SK-N-SH (cell line): ENCODE measurements around the gene GLIS1. TPM values are rescaled to one million over a fixed set of nuclear protein-coding genes. Genes with fewer than 3 reads are reported as not detected.

Experiments
- CTCF ChIA-PET: fragments of 300-600, 350-600 bp; formaldehyde crosslinking; extraction: SDS; loops from one replicate; lab custom pipeline; 2021; lab: Yijun Ruan, JAX
- POLR2A ChIA-PET: fragments of 350-600 bp; sonication (Branson Sonifier 250); formaldehyde crosslinking; extraction: SDS; loops from one replicate; lab custom pipeline; 2020; ENCODE audit warnings: antibody characterized with exemption, inconsistent platforms; lab: Yijun Ruan, JAX
- DNase-seq: peaks from one replicate; pipeline ENCODE4 v3.0.0; 2012
- H2AFZ ChIP-seq: fragments of 200-600 bp; sonication (generic); 2 replicates; pipeline ENCODE4 v1.8.1; 2016; ENCODE audit warnings: antibody characterized with exemption, mild to moderate bottlenecking, low read depth
- H3F3A ChIP-seq: fragments of 200-600 bp; sonication (generic); replicated peaks from 2 replicates; pipeline ENCODE3; 2016; ENCODE audit warnings: antibody characterized with exemption, mild to moderate bottlenecking; ENCODE audit not compliant: insufficient read depth
- H3K27ac ChIP-seq, 2 experiments: fragments of 200-500 bp in 1 of 2; fragments of 200-600 bp in 1 of 2; sonication (Bioruptor generic) in 1 of 2; sonication (generic), shearing (Covaris generic) in 1 of 2; 2 replicates each; pipeline versions ENCODE4 v1.5.1 to v1.6.1; 2014 to 2016; ENCODE audit warnings: low read depth in 2 of 2, inconsistent platforms in 1 of 2, low read length in 1 of 2, mild to moderate bottlenecking in 1 of 2, mixed read lengths in 1 of 2
- H3K27me3 ChIP-seq: fragments of 200-600 bp; sonication (generic), shearing (Covaris generic); 2 replicates; pipeline ENCODE4 v1.6.1; 2016; ENCODE audit warnings: mixed run types; ENCODE audit not compliant: insufficient read depth
- H3K36me3 ChIP-seq, 2 experiments: fragments of 200-500 bp in 1 of 2; fragments of 200-600 bp in 1 of 2; sonication (Bioruptor generic) in 1 of 2; sonication (generic) in 1 of 2; replicated peaks in 1 of 2; 2 replicates each; pipeline versions ENCODE3 to v1.5.1; 2014 to 2016; ENCODE audit warnings: low read length in 1 of 2, mild to moderate bottlenecking in 1 of 2; ENCODE audit not compliant: insufficient read depth in 2 of 2, control insufficient read depth in 1 of 2
- H3K4me1 ChIP-seq, 2 experiments: fragments of 200-500 bp in 1 of 2; fragments of 200-600 bp in 1 of 2; sonication (Bioruptor generic) in 1 of 2; sonication (generic), shearing (Covaris generic) in 1 of 2; 2 replicates each; pipeline versions ENCODE4 v1.5.1 to v1.6.1; 2014 to 2016; ENCODE audit warnings: low read depth in 1 of 2, low read length in 1 of 2, mixed run types in 1 of 2; ENCODE audit not compliant: insufficient read depth in 2 of 2, control insufficient read depth in 1 of 2
- H3K4me2 ChIP-seq: fragments of 200-600 bp; sonication (generic), shearing (Covaris generic); 2 replicates; pipeline ENCODE4 v1.6.1; 2017; ENCODE audit warnings: mixed run types
- H3K4me3 ChIP-seq, 2 experiments: fragments of 200-500 bp in 1 of 2; fragments of 200-600 bp in 1 of 2; sonication (Bioruptor generic) in 1 of 2; sonication (generic), shearing (Covaris generic) in 1 of 2; 2 replicates each; pipeline versions ENCODE4 v1.5.1 to v1.8.1; 2014 to 2016; ENCODE audit warnings: low read depth in 2 of 2, inconsistent platforms in 1 of 2, low read length in 1 of 2, mild to moderate bottlenecking in 1 of 2, mixed read lengths in 1 of 2, moderate library complexity in 1 of 2
- H3K79me2 ChIP-seq: fragments of 200-600 bp; sonication (generic); 2 replicates; pipeline ENCODE4 v1.8.1; 2017; ENCODE audit warnings: mild to moderate bottlenecking; ENCODE audit not compliant: insufficient read depth
- H3K9ac ChIP-seq: fragments of 200-600 bp; sonication (generic); 2 replicates; pipeline ENCODE4 v1.6.1; 2017; ENCODE audit warnings: mixed run types
- H3K9me2 ChIP-seq: fragments of 200-600 bp; sonication (generic); 2 replicates; pipeline ENCODE4 v1.6.1; 2017; ENCODE audit warnings: mixed run types
- H3K9me3 ChIP-seq: fragments of 200-600 bp; sonication (generic); 2 replicates; pipeline ENCODE4 v1.6.1; 2017; ENCODE audit warnings: mixed run types, mild to moderate bottlenecking, moderate library complexity
- H4K20me1 ChIP-seq: fragments of 200-600 bp; sonication (generic); 2 replicates; pipeline ENCODE4 v1.6.1; 2017; ENCODE audit warnings: mild to moderate bottlenecking, mixed run types; ENCODE audit not compliant: insufficient read depth
- CHD2 ChIP-seq: fragments of 150-350 bp; IDR thresholded peaks from 2 replicates; pipeline ENCODE4 v1.6.1; 2018; ENCODE audit warnings: low read length; ENCODE audit not compliant: partially characterized antibody
- ELF1 ChIP-seq: IDR thresholded peaks from 2 replicates; pipeline ENCODE4 v1.4.0; 2012
- EP300 ChIP-seq, 2 experiments: IDR thresholded peaks; 2 replicates each; pipeline versions ENCODE4 v1.4.0 to v1.6.1; 2012; ENCODE audit warnings: borderline replicate concordance in 1 of 2, low read depth in 1 of 2, low read length in 1 of 2
- FOSL2 ChIP-seq: IDR thresholded peaks from 2 replicates; pipeline ENCODE4 v1.4.0; 2012; ENCODE audit warnings: low read depth, mild to moderate bottlenecking, moderate library complexity, borderline replicate concordance
- FOXJ3 ChIP-seq: sonication (generic); formaldehyde crosslinking; IDR thresholded peaks from 2 replicates; pipeline ENCODE4 v1.5.1; 2020; ENCODE audit warnings: mild to moderate bottlenecking, missing genetic modification reagents
- GATA2 ChIP-seq: sonication (generic); formaldehyde crosslinking; IDR thresholded peaks from 2 replicates; pipeline ENCODE4 v1.5.0; 2020; ENCODE audit warnings: mild to moderate bottlenecking, missing genetic modification reagents
- JUND ChIP-seq: IDR thresholded peaks from 2 replicates; pipeline ENCODE4 v1.4.0; 2012
- MXI1 ChIP-seq: IDR thresholded peaks from 2 replicates; pipeline ENCODE4 v1.6.1; 2012; ENCODE audit warnings: mild to moderate bottlenecking, low read depth, low read length, improper control_type of control experiment
- NFIC ChIP-seq: IDR thresholded peaks from 2 replicates; pipeline ENCODE4 v1.4.0; 2012; ENCODE audit warnings: borderline replicate concordance
- POLR2AphosphoS5 ChIP-seq: IDR thresholded peaks from 2 replicates; pipeline ENCODE4 v1.6.1; 2012; ENCODE audit warnings: low read depth, low read length
- RAD21 ChIP-seq: IDR thresholded peaks from 2 replicates; pipeline ENCODE4 v1.6.1; 2012; ENCODE audit warnings: mild to moderate bottlenecking, low read length
- RCOR1 ChIP-seq: fragments of 150-350 bp; IDR thresholded peaks from 2 replicates; pipeline ENCODE4 v1.6.1; 2017; ENCODE audit warnings: antibody characterized with exemption, low read length
- RFX5 ChIP-seq: IDR thresholded peaks from 2 replicates; pipeline ENCODE4 v1.6.1; 2012; ENCODE audit warnings: mild to moderate bottlenecking, improper control_type of control experiment, low read length
- TAF1 ChIP-seq: IDR thresholded peaks from 2 replicates; pipeline ENCODE4 v1.6.1; 2012; ENCODE audit warnings: low read depth, mild to moderate bottlenecking, low read length, moderate library complexity, borderline replicate concordance
- TCF12 ChIP-seq: IDR thresholded peaks from 2 replicates; pipeline ENCODE4 v1.4.0; 2012
- WGBS: methylation state at CpG from one replicate; pipeline ENCODE4 v1.1.6; 2017; ENCODE audit warnings: low lambda C conversion rate; 5-methylcytosine and 5-hydroxymethylcytosine counted together
- polyA plus RNA-seq, 3 experiments: library from polyadenylated mRNA; depleted of rRNA; stranded (reverse); fragments of >200 nt; gene quantifications; 2 replicates each; pipeline ENCODE4 v1.2.3, GENCODE V29; 2012
- TF ChIP-seq, protein P1 (sequence below): IDR thresholded peaks from 2 replicates; pipeline ENCODE4; 2012
- TF ChIP-seq, protein P2 (sequence below): IDR thresholded peaks from 2 replicates; pipeline ENCODE4 v1.6.1; 2012; ENCODE audit warnings: mild to moderate bottlenecking, low read depth, low read length, moderate library complexity
- TF ChIP-seq, protein P3 (sequence below): IDR thresholded peaks from 2 replicates; pipeline ENCODE4 v1.4.0; 2012; ENCODE audit warnings: low read depth, borderline replicate concordance

GLIS1 gene
- polyA plus RNA-seq, 1 of the 3 experiments (the other 2 are of a cell fraction) = 0.13 TPM

DNA sequence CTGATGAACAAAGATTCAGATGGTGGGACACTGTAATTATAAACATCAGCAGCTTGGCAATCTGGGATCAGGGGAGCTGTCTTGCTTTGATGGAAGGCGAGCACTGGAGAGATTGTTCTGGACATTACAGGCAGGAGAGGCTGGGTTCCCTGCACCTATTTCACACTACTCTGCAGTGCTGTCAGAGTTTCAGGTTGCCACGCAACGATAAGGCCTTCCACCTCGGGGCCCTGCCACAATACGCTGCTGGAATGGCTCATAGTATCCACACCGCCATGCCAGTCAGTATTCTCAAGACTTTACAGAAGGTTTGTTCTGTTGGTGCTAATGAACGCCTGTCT, 96.8 kb downstream of the GLIS1 start:
- Histone ChIP-seq H3K79me2 (no peaks in the 10 kb centered on the region), H3K9me2 (no peaks in the 10 kb centered on the region), H3K27me3 (no peaks in the 10 kb centered on the region), H3K9ac (no peak overlapping the region), H3K27ac (peak overlapping the region in 1 of 2 experiments; percentile 97; a peak in 2 of 4 replicates), H3K4me3 (no peak overlapping the region), H3K9me3 (no peaks in the 10 kb centered on the region), H3K36me3 (no peaks in the 10 kb centered on the region), H3K4me1 (peaks cover 0 to 42% of the 10 kb centered on the region in 2 experiments; a peak in 2 of 4 replicates), H3F3A (no peaks in the 10 kb centered on the region), H2AFZ (no peak overlapping the region)
- POLR2A ChIA-PET = interaction anchor here (0.8 to 1.7 kb wide), 8 partner anchors 13 to 143 kb away, joined by 3 to 7 read pairs (median 4); no protein-coding TSS in a partner anchor
- 54% methylated on average over 7 of the region's 7 CpGs for WGBS
- TF ChIP-seq RCOR1 = peak; percentile 95; the same call in 1 of the 2 replicates
- TF ChIP-seq FOXJ3 (CRISPR knock-in tag) = peak; percentile 11; the same call in 1 of the 2 replicates
- no peak for TF ChIP-seq ELF1
- TF ChIP-seq, protein P1, sequence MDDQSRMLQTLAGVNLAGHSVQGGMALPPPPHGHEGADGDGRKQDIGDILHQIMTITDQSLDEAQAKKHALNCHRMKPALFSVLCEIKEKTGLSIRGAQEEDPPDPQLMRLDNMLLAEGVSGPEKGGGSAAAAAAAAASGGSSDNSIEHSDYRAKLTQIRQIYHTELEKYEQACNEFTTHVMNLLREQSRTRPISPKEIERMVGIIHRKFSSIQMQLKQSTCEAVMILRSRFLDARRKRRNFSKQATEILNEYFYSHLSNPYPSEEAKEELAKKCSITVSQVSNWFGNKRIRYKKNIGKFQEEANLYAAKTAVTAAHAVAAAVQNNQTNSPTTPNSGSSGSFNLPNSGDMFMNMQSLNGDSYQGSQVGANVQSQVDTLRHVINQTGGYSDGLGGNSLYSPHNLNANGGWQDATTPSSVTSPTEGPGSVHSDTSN = no peak
- TF ChIP-seq, all 33 proteins: peak for 2
- Histone ChIP-seq H4K20me1 (no peaks in the 10 kb centered on the region), H3K4me2 (no peak overlapping the region)
- no peak for DNase-seq
- CTCF ChIA-PET = interaction anchor here (0.8 to 4.5 kb wide), 10 partner anchors 11 to 158 kb away, joined by 3 to 26 read pairs (median 4); no protein-coding TSS in a partner anchor

DNA sequence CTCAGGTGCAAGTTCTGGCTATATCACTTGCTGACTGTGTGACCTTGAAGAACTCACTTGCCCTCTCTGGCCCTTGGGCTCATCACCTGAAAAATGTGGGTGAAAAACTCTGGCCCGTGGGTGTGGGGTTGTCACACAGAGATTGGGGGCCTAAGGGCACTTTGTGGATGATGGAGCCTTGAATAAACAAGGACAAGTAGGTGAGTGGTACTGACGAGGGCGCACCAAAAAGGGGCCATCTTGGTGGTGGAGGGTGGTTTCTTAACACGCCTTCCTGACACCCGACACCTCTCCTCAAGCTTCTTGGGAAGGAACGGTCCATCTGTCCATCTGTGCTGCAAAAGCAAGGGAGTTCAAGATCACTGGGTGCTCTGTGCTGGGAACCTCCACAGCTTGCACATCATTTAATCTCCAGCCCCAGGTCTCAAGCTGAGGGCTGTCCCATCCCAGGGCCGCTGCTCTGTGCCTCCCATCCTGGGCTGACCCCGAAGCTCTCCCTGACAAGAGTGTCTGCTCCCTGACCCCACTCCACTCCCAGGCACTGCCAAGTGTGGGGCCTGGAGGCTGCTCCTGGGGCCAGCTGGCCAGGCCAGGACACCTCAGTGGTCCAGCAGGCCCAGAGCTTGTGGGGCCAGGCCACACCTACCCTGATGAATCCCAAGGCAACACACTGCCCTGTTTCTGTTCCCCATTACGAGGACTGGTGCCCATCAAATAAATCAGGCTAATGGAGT, 97.3 kb downstream of the GLIS1 start:
- no peak overlapping the region for H3K4me3 ChIP-seq
- no peak overlapping the region for H3K4me2 ChIP-seq
- no peak overlapping the region for H3K9ac ChIP-seq
- H3K4me1 ChIP-seq = peaks cover 0 to 42% of the 10 kb centered on the region in 2 experiments; a peak in 2 of 4 replicates
- no peak overlapping the region for H2AFZ ChIP-seq
- H3K9me2 ChIP-seq = no peaks in the 10 kb centered on the region
- H3F3A ChIP-seq = no peaks in the 10 kb centered on the region
- H3K27me3 ChIP-seq = no peaks in the 10 kb centered on the region
- ChIA-PET CTCF (interaction anchor here (0.7 to 4.5 kb wide), 12 partner anchors 13 to 157 kb away, joined by 3 to 26 read pairs (median 4); no protein-coding TSS in a partner anchor), POLR2A (interaction anchor here (0.7 to 1.7 kb wide), 9 partner anchors 12 to 143 kb away, joined by 3 to 7 read pairs (median 4); no protein-coding TSS in a partner anchor)
- peak in 1 of 2 experiments; percentile 97; a peak in 2 of 4 replicates for TF ChIP-seq EP300 (IDR thresholded peaks at IDR 0.05; ENCODE audit: borderline replicate concordance in 1 of 2, low read depth in 1 of 2, low read length in 1 of 2)
- TF ChIP-seq, protein P2, sequence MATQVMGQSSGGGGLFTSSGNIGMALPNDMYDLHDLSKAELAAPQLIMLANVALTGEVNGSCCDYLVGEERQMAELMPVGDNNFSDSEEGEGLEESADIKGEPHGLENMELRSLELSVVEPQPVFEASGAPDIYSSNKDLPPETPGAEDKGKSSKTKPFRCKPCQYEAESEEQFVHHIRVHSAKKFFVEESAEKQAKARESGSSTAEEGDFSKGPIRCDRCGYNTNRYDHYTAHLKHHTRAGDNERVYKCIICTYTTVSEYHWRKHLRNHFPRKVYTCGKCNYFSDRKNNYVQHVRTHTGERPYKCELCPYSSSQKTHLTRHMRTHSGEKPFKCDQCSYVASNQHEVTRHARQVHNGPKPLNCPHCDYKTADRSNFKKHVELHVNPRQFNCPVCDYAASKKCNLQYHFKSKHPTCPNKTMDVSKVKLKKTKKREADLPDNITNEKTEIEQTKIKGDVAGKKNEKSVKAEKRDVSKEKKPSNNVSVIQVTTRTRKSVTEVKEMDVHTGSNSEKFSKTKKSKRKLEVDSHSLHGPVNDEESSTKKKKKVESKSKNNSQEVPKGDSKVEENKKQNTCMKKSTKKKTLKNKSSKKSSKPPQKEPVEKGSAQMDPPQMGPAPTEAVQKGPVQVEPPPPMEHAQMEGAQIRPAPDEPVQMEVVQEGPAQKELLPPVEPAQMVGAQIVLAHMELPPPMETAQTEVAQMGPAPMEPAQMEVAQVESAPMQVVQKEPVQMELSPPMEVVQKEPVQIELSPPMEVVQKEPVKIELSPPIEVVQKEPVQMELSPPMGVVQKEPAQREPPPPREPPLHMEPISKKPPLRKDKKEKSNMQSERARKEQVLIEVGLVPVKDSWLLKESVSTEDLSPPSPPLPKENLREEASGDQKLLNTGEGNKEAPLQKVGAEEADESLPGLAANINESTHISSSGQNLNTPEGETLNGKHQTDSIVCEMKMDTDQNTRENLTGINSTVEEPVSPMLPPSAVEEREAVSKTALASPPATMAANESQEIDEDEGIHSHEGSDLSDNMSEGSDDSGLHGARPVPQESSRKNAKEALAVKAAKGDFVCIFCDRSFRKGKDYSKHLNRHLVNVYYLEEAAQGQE = no peak
- peak; percentile 65 for TF ChIP-seq TCF12
- no peak for TF ChIP-seq FOSL2
- TF ChIP-seq, protein P3, sequence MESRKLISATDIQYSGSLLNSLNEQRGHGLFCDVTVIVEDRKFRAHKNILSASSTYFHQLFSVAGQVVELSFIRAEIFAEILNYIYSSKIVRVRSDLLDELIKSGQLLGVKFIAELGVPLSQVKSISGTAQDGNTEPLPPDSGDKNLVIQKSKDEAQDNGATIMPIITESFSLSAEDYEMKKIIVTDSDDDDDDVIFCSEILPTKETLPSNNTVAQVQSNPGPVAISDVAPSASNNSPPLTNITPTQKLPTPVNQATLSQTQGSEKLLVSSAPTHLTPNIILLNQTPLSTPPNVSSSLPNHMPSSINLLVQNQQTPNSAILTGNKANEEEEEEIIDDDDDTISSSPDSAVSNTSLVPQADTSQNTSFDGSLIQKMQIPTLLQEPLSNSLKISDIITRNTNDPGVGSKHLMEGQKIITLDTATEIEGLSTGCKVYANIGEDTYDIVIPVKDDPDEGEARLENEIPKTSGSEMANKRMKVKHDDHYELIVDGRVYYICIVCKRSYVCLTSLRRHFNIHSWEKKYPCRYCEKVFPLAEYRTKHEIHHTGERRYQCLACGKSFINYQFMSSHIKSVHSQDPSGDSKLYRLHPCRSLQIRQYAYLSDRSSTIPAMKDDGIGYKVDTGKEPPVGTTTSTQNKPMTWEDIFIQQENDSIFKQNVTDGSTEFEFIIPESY = no peak
- no peak for TF ChIP-seq ELF1
- TF ChIP-seq RFX5 = no peak
- TF ChIP-seq FOXJ3 (CRISPR knock-in tag) = peak; percentile 100
- TF ChIP-seq RAD21 = peak; percentile 21; the same call in 1 of the 2 replicates
- TF ChIP-seq MXI1 = peak; percentile 76; the same call in 1 of the 2 replicates
- peak; percentile 46 for TF ChIP-seq CHD2
- TF ChIP-seq POLR2AphosphoS5 = 0 out of 2 replicates have a peak, but pooled peaks have one; percentile 30
- TF ChIP-seq, protein P1 = no peak
- no peak; the same call in 1 of the 2 replicates for TF ChIP-seq RCOR1
- TF ChIP-seq NFIC = no peak
- peak; percentile 93 for TF ChIP-seq GATA2 (CRISPR knock-in tag)
- no peak for TF ChIP-seq JUND
- no peak for TF ChIP-seq TAF1
- H3K36me3 ChIP-seq = no peaks in the 10 kb centered on the region
- H3K79me2 ChIP-seq = no peaks in the 10 kb centered on the region
- peak overlapping the region in 1 of 2 experiments; percentile 97; a peak in 2 of 4 replicates for H3K27ac ChIP-seq
- no peaks in the 10 kb centered on the region for H3K9me3 ChIP-seq
- peak; percentile 89 for DNase-seq
- 63% methylated on average over 7 of the region's 9 CpGs for WGBS
- H4K20me1 ChIP-seq = no peaks in the 10 kb centered on the region
